IMR-90 (cell line): ENCODE data around the gene SLC16A5. TPM values are rescaled to one million over a fixed set of nuclear protein-coding genes. Genes with fewer than 3 reads are reported as not detected.

Experiments
- ATAC-seq: fragments of 200-7000 bp; cut with Tn5 transposase; 2 replicates; pipeline ENCODE4 v1.9.1; 2020; ENCODE audit warnings: low read depth, mild to moderate bottlenecking, moderate library complexity
- BruUV-seq: library from RNA; stranded (reverse); fragments of 400-500 nt; replicated peaks from 2 replicates; lab custom pipeline; 2021; lab: Mats Ljungman, UMichigan
- CTCF ChIA-PET: fragments of 300-600 bp; formaldehyde crosslinking; extraction: SDS; loops from one replicate; lab custom pipeline; 2021; ENCODE audit warnings: antibody characterized with exemption; lab: Yijun Ruan, JAX
- POLR2A ChIA-PET: fragments of 300-600 bp; sonication (Branson Sonifier 250); formaldehyde crosslinking; loops from one replicate; lab custom pipeline; 2022; ENCODE audit warnings: antibody characterized with exemption; ENCODE audit not compliant: unreplicated experiment; lab: Charles Lee
- DNase-seq: peaks from one replicate; pipeline ENCODE4 v3.0.0; 2013
- H2AFZ ChIP-seq: replicated peaks from 2 replicates; pipeline ENCODE3; 2013; ENCODE audit warnings: low read length, mild to moderate bottlenecking; ENCODE audit not compliant: poor library complexity
- H2AK5ac ChIP-seq: 2 replicates; pipeline ENCODE4 v1.6.1; 2013; ENCODE audit warnings: low read depth, low read length, inconsistent platforms
- H2AK9ac ChIP-seq: replicated peaks from 2 replicates; pipeline ENCODE3; 2013; ENCODE audit warnings: mild to moderate bottlenecking, low read depth, low read length, moderate library complexity; ENCODE audit not compliant: poor library complexity
- H2BK120ac ChIP-seq: 2 replicates; pipeline ENCODE4 v1.6.1; 2013; ENCODE audit warnings: low read depth, low read length, inconsistent platforms
- H2BK15ac ChIP-seq: 3 replicates; pipeline ENCODE4 v1.6.1; 2013; ENCODE audit warnings: low read depth, low read length, inconsistent platforms
- H2BK20ac ChIP-seq: 2 replicates; pipeline ENCODE4 v1.6.1; 2013; ENCODE audit warnings: low read depth, mild to moderate bottlenecking, inconsistent platforms, low read length, moderate library complexity
- H2BK5ac ChIP-seq: 2 replicates; pipeline ENCODE4 v1.6.1; 2013; ENCODE audit warnings: mild to moderate bottlenecking, low read depth, low read length, inconsistent platforms; ENCODE audit not compliant: poor library complexity, severe bottlenecking
- H3K14ac ChIP-seq: replicated peaks from 2 replicates; pipeline ENCODE4 v1.6.1; 2013; ENCODE audit warnings: low read depth, low read length, inconsistent platforms
- H3K18ac ChIP-seq: 2 replicates; pipeline ENCODE4 v1.6.1; 2013; ENCODE audit warnings: low read depth, low read length, control low read depth
- H3K23ac ChIP-seq: 2 replicates; pipeline ENCODE4 v1.6.1; 2013; ENCODE audit warnings: low read depth, low read length, inconsistent platforms
- H3K27ac ChIP-seq: 2 replicates; pipeline ENCODE4 v1.5.1; 2013; ENCODE audit warnings: mild to moderate bottlenecking, control low read depth, low read length; ENCODE audit not compliant: insufficient read depth
- H3K27me3 ChIP-seq: 2 replicates; pipeline ENCODE4 v1.6.1; 2013; ENCODE audit warnings: low read length; ENCODE audit not compliant: control insufficient read depth, insufficient read depth
- H3K36me3 ChIP-seq: 2 replicates; pipeline ENCODE4 v1.6.1; 2013; ENCODE audit warnings: low read length, mixed read lengths; ENCODE audit not compliant: control insufficient read depth, insufficient read depth
- H3K4ac ChIP-seq: 2 replicates; pipeline ENCODE4 v1.6.1; 2013; ENCODE audit warnings: low read depth, low read length, inconsistent platforms
- H3K4me1 ChIP-seq: 2 replicates; pipeline ENCODE4 v1.6.1; 2013; ENCODE audit warnings: low read length, mixed read lengths; ENCODE audit not compliant: control insufficient read depth, insufficient read depth
- H3K4me2 ChIP-seq: 2 replicates; pipeline ENCODE4 v1.6.1; 2013; ENCODE audit warnings: low read depth, mild to moderate bottlenecking, control low read depth, low read length, moderate library complexity
- H3K4me3 ChIP-seq: 2 replicates; pipeline ENCODE4 v1.5.1; 2013; ENCODE audit warnings: low read depth, mild to moderate bottlenecking, control low read depth, low read length, moderate library complexity; ENCODE audit not compliant: insufficient read depth
- H3K56ac ChIP-seq: 2 replicates; pipeline ENCODE4 v1.6.1; 2013; ENCODE audit warnings: low read length, inconsistent platforms; ENCODE audit not compliant: insufficient read depth; ENCODE audit errors: extremely low read depth
- H3K79me1 ChIP-seq, 2 experiments: 2 replicates each; pipeline ENCODE4 v1.6.1; 2013; ENCODE audit warnings: low read length in 2 of 2, inconsistent platforms in 1 of 2, low read depth in 1 of 2
- H3K9ac ChIP-seq: 2 replicates; pipeline ENCODE4 v1.6.1; 2013; ENCODE audit warnings: low read depth, low read length, control low read depth
- H3K9me1 ChIP-seq: 2 replicates; pipeline ENCODE4 v1.6.1; 2013; ENCODE audit warnings: low read length, inconsistent platforms; ENCODE audit not compliant: insufficient read depth
- H3K9me3 ChIP-seq: 2 replicates; pipeline ENCODE4 v1.6.1; 2013; ENCODE audit warnings: low read length; ENCODE audit not compliant: control insufficient read depth, insufficient read depth
- H4K20me1 ChIP-seq: 2 replicates; pipeline ENCODE4 v1.6.1; 2013; ENCODE audit warnings: low read length, inconsistent platforms; ENCODE audit not compliant: insufficient read depth
- H4K5ac ChIP-seq: 2 replicates; pipeline ENCODE4 v1.6.1; 2013; ENCODE audit warnings: mild to moderate bottlenecking, low read depth, low read length, control low read depth
- H4K8ac ChIP-seq, 2 experiments: 2 replicates each; pipeline ENCODE4 v1.6.1; 2013; ENCODE audit warnings: low read depth in 2 of 2, low read length in 2 of 2, control low read depth in 1 of 2, inconsistent platforms in 1 of 2
- H4K91ac ChIP-seq: 2 replicates; pipeline ENCODE4 v1.6.1; 2013; ENCODE audit warnings: low read depth, low read length, inconsistent platforms; ENCODE audit not compliant: insufficient read depth
- BHLHE40 ChIP-seq: fragments of 150-350 bp; IDR thresholded peaks from 2 replicates; pipeline ENCODE4 v1.6.1; 2016; ENCODE audit warnings: mild to moderate bottlenecking, low read depth, low read length
- CEBPB ChIP-seq: IDR thresholded peaks from 2 replicates; pipeline ENCODE4 v1.6.1; 2012; ENCODE audit warnings: low read depth, low read length, improper control_type of control experiment
- FOS ChIP-seq: fragments of 150-350 bp; IDR thresholded peaks from 2 replicates; pipeline ENCODE4 v1.6.1; 2016; ENCODE audit warnings: low read depth, low read length
- MAFK ChIP-seq: IDR thresholded peaks from 2 replicates; pipeline ENCODE4 v1.6.1; 2012; ENCODE audit warnings: low read depth, low read length, improper control_type of control experiment
- MAZ ChIP-seq: IDR thresholded peaks from 2 replicates; pipeline ENCODE4 v1.6.1; 2012; ENCODE audit warnings: low read depth, mild to moderate bottlenecking, low read length, improper control_type of control experiment, moderate library complexity, borderline replicate concordance
- WGBS, 2 experiments: methylation state at CpG; one replicate each; pipeline versions ENCODE4 v1.1.5 to v1.1.7; 2013; ENCODE audit warnings: missing lambda C conversion rate in 2 of 2; ENCODE audit not compliant: insufficient read length in 1 of 2; ENCODE audit errors: extremely low coverage in 2 of 2; 5-methylcytosine and 5-hydroxymethylcytosine counted together
- dilution Hi-C: fragments of 300-500 bp; cut with HindIII; formaldehyde crosslinking; loops from one replicate; pipeline ENCODE4 v1.14.3; 2018; ENCODE audit warnings: low sequenced_read_pairs; ENCODE audit not compliant: unreplicated experiment
- in situ Hi-C: fragments of 300-500 bp; cut with MboI; formaldehyde crosslinking; loops from 3 replicates; pipeline ENCODE4 v1.14.3; 2019; ENCODE audit warnings: low sequenced_read_pairs, inconsistent platforms, mixed read lengths
- intact Hi-C: fragments of 100-400 bp; cut with micrococcal nuclease; formaldehyde crosslinking; loops from 2 replicates; pipeline ENCODE4 v1.10.0; 2022
- polyA plus RNA-seq, 3 experiments: library from polyadenylated mRNA; depleted of rRNA; stranded (reverse); fragments of >200 nt; gene quantifications; 2 replicates each; pipeline ENCODE4 v1.2.3, GENCODE V29; 2012; ENCODE audit warnings: low replicate concordance in 1 of 3
- total RNA-seq: library from RNA; depleted of rRNA; stranded (reverse); fragments of >200 nt; gene quantifications from 2 replicates; pipeline ENCODE4 v1.2.3, GENCODE V29; 2012
- TF ChIP-seq, protein P1 (sequence below): conservative IDR thresholded peaks from 2 replicates; pipeline ENCODE4 v1.5.1; 2012; ENCODE audit warnings: mild to moderate bottlenecking, low read depth, low read length, improper control_type of control experiment

SLC16A5 gene
- total and polyA plus RNA-seq, 2 of the 4 experiments (the other 2 are of a cell fraction) = 1.8 to 7.1 TPM

GRCh38 chr17:75064460-75064859 is 23.3 kb upstream of the SLC16A5 start:
- in situ Hi-C loops (loop anchor here (10.0 to 25.0 kb wide), 2 partner anchors 140 to 348 kb away; partner anchors contain the start of genes GRB2 and NUP85), dilution Hi-C loops (no loop called here), intact Hi-C loops (loop anchor here (5.0 to 10.0 kb wide), 2 partner anchors 48 to 140 kb away; partner anchors contain the start of gene NUP85)
- no TSS peak for BruUV-seq
- no peak for DNase-seq
- H2BK5ac ChIP-seq = no peak overlapping the region
- no peak overlapping the region for H2AK5ac ChIP-seq
- WGBS, 2 experiments = no CpG with 5 or more reads among the region's 8 CpGs
- H2BK20ac ChIP-seq = no peak overlapping the region
- 0 out of 2 replicates have a peak, but pooled peaks cover 3% of the 10 kb centered on the region for H3K9me1 ChIP-seq
- H2BK120ac ChIP-seq = no peak overlapping the region
- H2AFZ ChIP-seq = no peak overlapping the region
- no peak overlapping the region for H3K4ac ChIP-seq
- H3K18ac ChIP-seq = no peak overlapping the region
- ChIA-PET POLR2A (no interaction called here), CTCF (interaction anchor here (0.7 kb wide), 1 partner anchor 8 kb away, joined by 4 read pairs; no protein-coding TSS in a partner anchor)
- no peak overlapping the region for H3K27ac ChIP-seq
- H4K5ac ChIP-seq = no peak overlapping the region
- H3K23ac ChIP-seq = no peak overlapping the region
- H3K14ac ChIP-seq = no peak overlapping the region
- H3K4me1 ChIP-seq = peaks cover 6% of the 10 kb centered on the region; the same call in 1 of the 2 replicates
- H3K27me3 ChIP-seq = no peaks in the 10 kb centered on the region
- no peak for ATAC-seq
- H3K79me1 ChIP-seq = peaks cover 3 to 5% of the 10 kb centered on the region in 2 experiments; a peak in 3 of 4 replicates
- H3K9me3 ChIP-seq = no peaks in the 10 kb centered on the region
- H3K4me2 ChIP-seq = no peak overlapping the region
- H4K20me1 ChIP-seq = no peaks in the 10 kb centered on the region
- no peak overlapping the region for H4K8ac ChIP-seq
- TF ChIP-seq FOS (no peak), MAFK (no peak), CEBPB (no peak), MAZ (no peak), BHLHE40 (no peak)
- TF ChIP-seq, protein P1, sequence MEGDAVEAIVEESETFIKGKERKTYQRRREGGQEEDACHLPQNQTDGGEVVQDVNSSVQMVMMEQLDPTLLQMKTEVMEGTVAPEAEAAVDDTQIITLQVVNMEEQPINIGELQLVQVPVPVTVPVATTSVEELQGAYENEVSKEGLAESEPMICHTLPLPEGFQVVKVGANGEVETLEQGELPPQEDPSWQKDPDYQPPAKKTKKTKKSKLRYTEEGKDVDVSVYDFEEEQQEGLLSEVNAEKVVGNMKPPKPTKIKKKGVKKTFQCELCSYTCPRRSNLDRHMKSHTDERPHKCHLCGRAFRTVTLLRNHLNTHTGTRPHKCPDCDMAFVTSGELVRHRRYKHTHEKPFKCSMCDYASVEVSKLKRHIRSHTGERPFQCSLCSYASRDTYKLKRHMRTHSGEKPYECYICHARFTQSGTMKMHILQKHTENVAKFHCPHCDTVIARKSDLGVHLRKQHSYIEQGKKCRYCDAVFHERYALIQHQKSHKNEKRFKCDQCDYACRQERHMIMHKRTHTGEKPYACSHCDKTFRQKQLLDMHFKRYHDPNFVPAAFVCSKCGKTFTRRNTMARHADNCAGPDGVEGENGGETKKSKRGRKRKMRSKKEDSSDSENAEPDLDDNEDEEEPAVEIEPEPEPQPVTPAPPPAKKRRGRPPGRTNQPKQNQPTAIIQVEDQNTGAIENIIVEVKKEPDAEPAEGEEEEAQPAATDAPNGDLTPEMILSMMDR = no peak
- no peak overlapping the region for H3K4me3 ChIP-seq
- no peak overlapping the region for H4K91ac ChIP-seq
- H3K56ac ChIP-seq = no peak overlapping the region
- H3K9ac ChIP-seq = no peak overlapping the region
- peaks cover 44% of the 10 kb centered on the region for H3K36me3 ChIP-seq
- H2AK9ac ChIP-seq = no peak overlapping the region
- H2BK15ac ChIP-seq = no peak overlapping the region
